Neural progenitor cell (in vitro differentiated cells): ENCODE results near the gene MIAT. TPM values are rescaled to one million over a fixed set of nuclear protein-coding genes. Genes with fewer than 3 reads are reported as not detected.

Experiments
- DNase-seq: peaks from one replicate; pipeline ENCODE4 v3.0.0-alpha.2; 2016; ENCODE audit warnings: low spot score
- H2AFZ ChIP-seq: fragments of 200-600 bp; sonication (generic); replicated peaks from 2 replicates; pipeline ENCODE4 v1.6.1; 2016; ENCODE audit warnings: antibody characterized with exemption
- H3F3A ChIP-seq: fragments of 200-600 bp; sonication (generic); 2 replicates; pipeline ENCODE4 v1.6.1; 2016; ENCODE audit warnings: antibody characterized with exemption, low read depth
- H3K27ac ChIP-seq: fragments of 200-600 bp; sonication (generic); 2 replicates; pipeline ENCODE4 v1.5.1; 2016; ENCODE audit warnings: mild to moderate bottlenecking
- H3K27me3 ChIP-seq: fragments of 200-600 bp; sonication (generic); 2 replicates; pipeline ENCODE4 v1.6.1; 2016; ENCODE audit warnings: mild to moderate bottlenecking, moderate library complexity
- H3K36me3 ChIP-seq: fragments of 200-600 bp; sonication (generic); 2 replicates; pipeline ENCODE4 v1.5.1; 2016
- H3K4me1 ChIP-seq: fragments of 200-600 bp; sonication (generic); 2 replicates; pipeline ENCODE4 v1.6.1; 2016; ENCODE audit warnings: mixed run types
- H3K4me2 ChIP-seq: fragments of 200-600 bp; sonication (generic); 2 replicates; pipeline ENCODE4 v1.6.1; 2016
- H3K4me3 ChIP-seq: fragments of 200-600 bp; sonication (generic); 2 replicates; pipeline ENCODE4 v1.5.1; 2016
- H3K79me2 ChIP-seq: fragments of 200-600 bp; sonication (generic); 2 replicates; pipeline ENCODE4 v1.6.1; 2016; ENCODE audit warnings: low read depth
- H3K9ac ChIP-seq: fragments of 200-600 bp; sonication (generic); 2 replicates; pipeline ENCODE4 v1.6.1; 2016
- H3K9me3 ChIP-seq: fragments of 200-600 bp; sonication (generic); 2 replicates; pipeline ENCODE4 v1.5.1; 2016; ENCODE audit warnings: low read depth
- H4K20me1 ChIP-seq: fragments of 200-600 bp; sonication (generic); 2 replicates; pipeline ENCODE4 v1.6.1; 2016; ENCODE audit warnings: low read depth
- H3K27ac Mint-ChIP-seq: 3 replicates; pipeline ENCODE4 v1.8.0; 2021; ENCODE audit warnings: mixed read lengths
- H3K27me3 Mint-ChIP-seq: 2 replicates; pipeline ENCODE4 v1.8.0; 2022; ENCODE audit warnings: low read depth, mild to moderate bottlenecking, inconsistent platforms, moderate library complexity, mixed read lengths; ENCODE audit not compliant: insufficient read depth
- H3K36me3 Mint-ChIP-seq: 3 replicates; pipeline ENCODE4 v1.8.0; 2021; ENCODE audit warnings: mixed read lengths
- H3K4me1 Mint-ChIP-seq: 3 replicates; pipeline ENCODE4 v1.8.0; 2021; ENCODE audit warnings: mixed read lengths
- H3K4me3 Mint-ChIP-seq: 3 replicates; pipeline ENCODE4 v1.8.0; 2021; ENCODE audit warnings: mild to moderate bottlenecking, moderate library complexity, mixed read lengths
- H3K9me3 Mint-ChIP-seq: 3 replicates; pipeline ENCODE4 v1.8.0; 2020; ENCODE audit warnings: mixed read lengths
- EZH2 ChIP-seq: fragments of 200-600 bp; sonication (generic); IDR thresholded peaks from 2 replicates; pipeline ENCODE4 v1.6.1; 2017; ENCODE audit warnings: antibody characterized with exemption, mild to moderate bottlenecking, moderate library complexity
- EZH2phosphoT487 ChIP-seq: fragments of 200-600 bp; sonication (generic); IDR thresholded peaks from 2 replicates; pipeline ENCODE4 v1.6.1; 2017; ENCODE audit warnings: antibody characterized with exemption
- total RNA-seq: library from RNA; depleted of rRNA; stranded (reverse); fragments of >200 nt; gene quantifications from 2 replicates; pipeline ENCODE4 v1.2.3, GENCODE V29; 2015; ENCODE audit warnings: low replicate concordance
- TF ChIP-seq, protein P1 (sequence below): fragments of 200-600 bp; sonication (generic); IDR thresholded peaks from 2 replicates; pipeline ENCODE4 v1.5.1; 2017; ENCODE audit warnings: antibody characterized with exemption, mild to moderate bottlenecking

The MIAT gene
- total RNA-seq, 1 donor from 2014 or later = 262 TPM

DNA sequence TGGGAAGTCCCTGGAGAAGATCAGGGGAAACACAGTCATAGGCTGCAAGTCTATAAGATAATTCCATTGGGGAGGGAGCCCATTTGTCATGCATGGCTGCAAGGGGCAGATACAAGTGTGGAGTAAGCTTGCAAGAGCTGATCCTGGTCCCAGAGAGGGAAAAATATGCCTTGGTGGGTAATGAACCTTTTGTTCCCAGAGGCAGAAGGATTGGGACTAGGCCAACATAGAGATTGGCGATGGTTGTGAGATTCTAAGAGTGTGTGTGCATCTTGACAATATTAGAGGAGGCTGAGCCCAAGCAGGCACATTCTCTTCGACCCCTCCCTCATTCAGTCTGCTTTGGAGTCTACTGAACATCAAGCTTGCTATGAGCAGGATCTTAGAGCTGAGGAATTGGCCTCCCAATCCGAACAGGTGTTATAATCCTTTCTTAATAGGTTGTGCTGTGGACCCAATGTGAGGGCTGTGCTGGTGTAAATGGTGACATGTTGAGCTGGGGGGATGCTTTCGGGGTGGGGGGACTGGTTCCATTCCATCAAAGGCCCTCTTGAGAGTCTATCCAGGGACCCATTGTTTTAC, 18.4 kb downstream of the MIAT start:
- H3K4me2 ChIP-seq = peak overlapping the region; percentile 26
- no peaks in the 10 kb centered on the region for H3K79me2 ChIP-seq
- H3K9me3 ChIP-seq = no peaks in the 10 kb centered on the region
- peaks cover 12% of the 10 kb centered on the region for H3K27me3 Mint-ChIP-seq
- peaks cover 4% of the 10 kb centered on the region for H4K20me1 ChIP-seq
- DNase-seq = no peak
- peaks cover 66% of the 10 kb centered on the region for H3F3A ChIP-seq
- H3K4me1 Mint-ChIP-seq = peaks cover 68% of the 10 kb centered on the region
- H3K9me3 Mint-ChIP-seq = no peaks in the 10 kb centered on the region
- no peaks in the 10 kb centered on the region for H3K27me3 ChIP-seq
- no peak overlapping the region for H3K9ac ChIP-seq
- H2AFZ ChIP-seq = no peak overlapping the region
- TF ChIP-seq EZH2phosphoT487 (no peak), EZH2 (no peak)
- TF ChIP-seq, protein P1, sequence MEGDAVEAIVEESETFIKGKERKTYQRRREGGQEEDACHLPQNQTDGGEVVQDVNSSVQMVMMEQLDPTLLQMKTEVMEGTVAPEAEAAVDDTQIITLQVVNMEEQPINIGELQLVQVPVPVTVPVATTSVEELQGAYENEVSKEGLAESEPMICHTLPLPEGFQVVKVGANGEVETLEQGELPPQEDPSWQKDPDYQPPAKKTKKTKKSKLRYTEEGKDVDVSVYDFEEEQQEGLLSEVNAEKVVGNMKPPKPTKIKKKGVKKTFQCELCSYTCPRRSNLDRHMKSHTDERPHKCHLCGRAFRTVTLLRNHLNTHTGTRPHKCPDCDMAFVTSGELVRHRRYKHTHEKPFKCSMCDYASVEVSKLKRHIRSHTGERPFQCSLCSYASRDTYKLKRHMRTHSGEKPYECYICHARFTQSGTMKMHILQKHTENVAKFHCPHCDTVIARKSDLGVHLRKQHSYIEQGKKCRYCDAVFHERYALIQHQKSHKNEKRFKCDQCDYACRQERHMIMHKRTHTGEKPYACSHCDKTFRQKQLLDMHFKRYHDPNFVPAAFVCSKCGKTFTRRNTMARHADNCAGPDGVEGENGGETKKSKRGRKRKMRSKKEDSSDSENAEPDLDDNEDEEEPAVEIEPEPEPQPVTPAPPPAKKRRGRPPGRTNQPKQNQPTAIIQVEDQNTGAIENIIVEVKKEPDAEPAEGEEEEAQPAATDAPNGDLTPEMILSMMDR = no peak
- H3K4me3 Mint-ChIP-seq = no peak overlapping the region
- H3K27ac Mint-ChIP-seq = peak overlapping the region; percentile 5
- no peak overlapping the region for H3K27ac ChIP-seq
- peaks cover 8% of the 10 kb centered on the region for H3K36me3 Mint-ChIP-seq
- H3K4me3 ChIP-seq = no peak overlapping the region
- H3K36me3 ChIP-seq = no peaks in the 10 kb centered on the region
- H3K4me1 ChIP-seq = peaks cover 28% of the 10 kb centered on the region

DNA sequence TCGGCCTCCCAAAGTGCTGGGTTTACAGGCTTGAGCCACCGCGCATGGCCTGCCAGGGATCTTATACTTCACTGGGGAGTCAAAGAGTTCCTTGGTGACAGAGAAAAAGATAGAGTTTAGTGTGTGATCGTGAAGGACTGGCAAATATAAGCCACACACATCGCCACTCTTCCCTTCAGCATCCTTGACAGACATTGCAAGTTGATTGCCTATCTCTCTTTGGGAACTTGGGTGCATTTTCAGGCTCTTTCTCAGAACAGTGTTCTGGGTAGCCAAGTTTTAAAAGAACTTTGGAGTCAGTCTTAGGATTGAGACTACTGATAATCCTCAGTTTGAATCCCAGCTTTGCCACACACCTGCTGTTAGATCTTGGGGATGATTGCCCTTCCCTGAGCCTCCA, 19.8 kb downstream of the MIAT start:
- peaks cover 15% of the 10 kb centered on the region for H3K36me3 Mint-ChIP-seq

DNA sequence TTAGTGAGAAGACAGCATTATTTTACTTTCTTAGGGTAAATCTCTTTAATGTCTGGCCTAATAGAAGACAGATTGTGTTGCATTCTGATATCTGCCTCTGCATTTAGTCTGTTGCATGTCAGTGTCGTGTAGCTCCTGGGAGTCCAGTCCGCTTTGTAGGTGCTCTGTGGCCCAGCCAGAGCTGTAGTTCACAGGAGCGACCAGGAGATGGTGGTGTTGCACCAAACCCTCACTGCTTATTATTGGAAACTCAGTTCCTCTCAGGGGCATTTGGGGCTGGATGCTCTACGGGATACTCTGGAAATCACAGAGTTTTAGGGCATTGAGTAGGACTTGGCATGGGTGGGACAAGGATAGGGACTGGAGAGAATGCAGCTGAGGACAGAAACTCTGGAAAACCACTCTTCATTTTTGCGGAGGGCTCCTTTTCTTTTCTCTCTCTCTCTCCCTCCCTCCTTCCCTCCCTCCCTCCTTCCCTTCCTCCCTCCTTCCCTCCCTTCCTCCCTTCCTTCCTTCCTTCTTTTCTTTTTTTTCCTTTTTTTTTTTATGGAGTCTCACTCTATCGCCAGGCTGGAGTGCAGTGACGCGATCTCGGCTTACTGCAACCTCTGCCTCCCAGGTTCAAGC, 21.7 kb downstream of the MIAT start:
- Mint-ChIP-seq H3K4me1 (peaks cover 59% of the 10 kb centered on the region), H3K27me3 (peaks cover 10% of the 10 kb centered on the region), H3K9me3 (peaks cover 2% of the 10 kb centered on the region), H3K36me3 (peaks cover 21% of the 10 kb centered on the region), H3K4me3 (no peak overlapping the region), H3K27ac (no peak overlapping the region)
- Histone ChIP-seq H3K4me3 (no peak overlapping the region), H2AFZ (no peak overlapping the region), H3K4me2 (no peak overlapping the region), H3K9me3 (no peaks in the 10 kb centered on the region), H4K20me1 (peaks cover 3% of the 10 kb centered on the region), H3K79me2 (no peaks in the 10 kb centered on the region), H3K27me3 (no peaks in the 10 kb centered on the region), H3K9ac (no peak overlapping the region), H3K36me3 (no peaks in the 10 kb centered on the region), H3K4me1 (peaks cover 24% of the 10 kb centered on the region), H3K27ac (no peak overlapping the region), H3F3A (peaks cover 42% of the 10 kb centered on the region)
- TF ChIP-seq EZH2phosphoT487 (no peak), EZH2 (no peak)
- TF ChIP-seq, protein P1 = peak; percentile 92
- peak; percentile 84 for DNase-seq

More for the DNA sequence above, 19.8 kb downstream of the MIAT start:
- H3K27ac ChIP-seq = no peak overlapping the region
- Mint-ChIP-seq H3K4me3 (no peak overlapping the region), H3K4me1 (peaks cover 64% of the 10 kb centered on the region), H3K27ac (no peak overlapping the region), H3K27me3 (peaks cover 12% of the 10 kb centered on the region), H3K9me3 (no peaks in the 10 kb centered on the region)
- H3K4me3 ChIP-seq = no peak overlapping the region
- TF ChIP-seq, protein P1 = no peak
- TF ChIP-seq EZH2 = no peak
- TF ChIP-seq EZH2phosphoT487 = no peak
- DNase-seq = no peak
- peaks cover 59% of the 10 kb centered on the region for H3F3A ChIP-seq
- H3K36me3 ChIP-seq = no peaks in the 10 kb centered on the region
- H4K20me1 ChIP-seq = peaks cover 4% of the 10 kb centered on the region
- H3K4me2 ChIP-seq = no peak overlapping the region
- H3K9ac ChIP-seq = no peak overlapping the region
- H3K4me1 ChIP-seq = peaks cover 33% of the 10 kb centered on the region
- H3K79me2 ChIP-seq = no peaks in the 10 kb centered on the region
- H2AFZ ChIP-seq = no peak overlapping the region
- no peaks in the 10 kb centered on the region for H3K9me3 ChIP-seq
- H3K27me3 ChIP-seq = no peaks in the 10 kb centered on the region
